ENCODE results near the gene ATF7. TPM values are rescaled to one million over a fixed set of nuclear protein-coding genes. Genes with fewer than 3 reads are reported as not detected.

Gene ATF7
- total and polyA plus RNA-seq, 2 of the 4 experiments (the other 2 are of a cell fraction): 7.0 to 16.3 TPM

- H3K9me1 ChIP-seq (ENCODE audit: insufficient read depth, low read length): peaks cover 3% of the 10 kb centered on the region; the same call in 1 of the 2 replicates
- dilution Hi-C loops (cut with HindIII; ENCODE audit: low sequenced_read_pairs, unreplicated experiment) (no loop called here), intact Hi-C loops (cut with micrococcal nuclease) (no loop called here), in situ Hi-C loops (cut with MboI; ENCODE audit: low sequenced_read_pairs) (no loop called here)
- H2BK5ac ChIP-seq (ENCODE audit: low read depth, low read length, poor library complexity, severe bottlenecking): peak overlapping the region; percentile 9
- no peaks in the 10 kb centered on the region for H3K9me3 ChIP-seq (ENCODE audit: control insufficient read depth, insufficient read depth, low read length)
- H2AFZ ChIP-seq (replicated peaks; ENCODE audit: low read length, poor library complexity): no peak overlapping the region
- H3K56ac ChIP-seq (ENCODE audit: extremely low read depth, insufficient read depth, low read length): no peak overlapping the region
- H3K14ac ChIP-seq (replicated peaks; ENCODE audit: low read depth, low read length): no peak overlapping the region
- no peak overlapping the region for H4K91ac ChIP-seq (ENCODE audit: insufficient read depth, low read depth, low read length)
- no peak overlapping the region for H2BK20ac ChIP-seq (ENCODE audit: low read depth, low read length)
- BruUV-seq (replicated peaks): TSS peak; percentile 23
- H2BK120ac ChIP-seq (ENCODE audit: low read depth, low read length): no peak overlapping the region
- H4K20me1 ChIP-seq (ENCODE audit: insufficient read depth, low read length): peaks cover 17% of the 10 kb centered on the region
- H3K4me1 ChIP-seq (ENCODE audit: control insufficient read depth, insufficient read depth, low read length): peaks cover 4% of the 10 kb centered on the region
- no peak overlapping the region for H2BK15ac ChIP-seq (ENCODE audit: low read depth, low read length)
- TF ChIP-seq RCOR1 (IDR thresholded peaks at IDR 0.05; ENCODE audit: insufficient replicate concordance, low read length) (no peak), POLR2A (IDR thresholded peaks at IDR 0.05; ENCODE audit: low read depth, low read length) (no peak), MXI1 (IDR thresholded peaks at IDR 0.05; ENCODE audit: borderline replicate concordance, low read depth, low read length) (no peak), MAZ (IDR thresholded peaks at IDR 0.05; ENCODE audit: borderline replicate concordance, low read depth, low read length) (no peak), RFX5 (IDR thresholded peaks at IDR 0.05; ENCODE audit: low read depth, low read length) (no peak), USF2 (IDR thresholded peaks at IDR 0.05; ENCODE audit: low read depth, low read length) (no peak), MAFK (IDR thresholded peaks at IDR 0.05; ENCODE audit: low read depth, low read length) (no peak), RAD21 (IDR thresholded peaks at IDR 0.05; ENCODE audit: low read length) (no peak)
- peak overlapping the region; percentile 58; the same call in 1 of the 2 replicates for H3K23ac ChIP-seq (ENCODE audit: low read depth, low read length)
- H4K8ac ChIP-seq (ENCODE audit: low read depth in 2 of 2, low read length in 2 of 2): no peak overlapping the region
- ATAC-seq (ENCODE audit: low read depth) (no peak), DNase-seq (peak; percentile 66)
- H3K27ac ChIP-seq (ENCODE audit: insufficient read depth, low read length): peak overlapping the region; percentile 15; the same call in 1 of the 2 replicates
- H2AK5ac ChIP-seq (ENCODE audit: low read depth, low read length): no peak overlapping the region
- no CpG with 5 or more reads among the region's 7 CpGs for WGBS, 2 experiments (ENCODE audit: extremely low coverage in 2 of 2, insufficient read length in 1 of 2)
- H3K36me3 ChIP-seq (ENCODE audit: control insufficient read depth, insufficient read depth, low read length): no peaks in the 10 kb centered on the region
- H3K18ac ChIP-seq (ENCODE audit: low read depth, low read length): no peak overlapping the region
- H3K4me2 ChIP-seq (ENCODE audit: low read depth, low read length): peak overlapping the region; percentile 94
- peaks cover 6 to 47% of the 10 kb centered on the region in 2 experiments for H3K79me1 ChIP-seq (ENCODE audit: low read depth in 1 of 2, low read length in 2 of 2)
- no peaks in the 10 kb centered on the region for H3K27me3 ChIP-seq (ENCODE audit: control insufficient read depth, insufficient read depth, low read length)
- H2AK9ac ChIP-seq (replicated peaks; ENCODE audit: low read depth, low read length, poor library complexity): no peak overlapping the region
- no peak overlapping the region for H3K9ac ChIP-seq (ENCODE audit: low read depth, low read length)
- H3K4ac ChIP-seq (ENCODE audit: low read depth, low read length): no peak overlapping the region
- POLR2A ChIA-PET (ENCODE audit: unreplicated experiment): interaction anchor here (0.6 kb wide), 1 partner anchor 159 kb away, joined by 3 read pairs; no protein-coding TSS in a partner anchor
- no peak overlapping the region for H3K4me3 ChIP-seq (ENCODE audit: insufficient read depth, low read depth, low read length)
- CTCF ChIA-PET: interaction anchor here (0.5 to 1.0 kb wide), 4 partner anchors 9 to 80 kb away, joined by 3 to 4 read pairs (median 3); no protein-coding TSS in a partner anchor
- peak overlapping the region; percentile 17; the same call in 1 of the 2 replicates for H4K5ac ChIP-seq (ENCODE audit: low read depth, low read length)
Measured at GRCh38 chr12:53623548-53624385, 2.4 kb downstream of the ATF7 start.

All from IMR-90 (cell line).